Smooth muscle cell (in vitro differentiated cells): ENCODE data around the gene NRXN3. TPM values are rescaled to one million over a fixed set of nuclear protein-coding genes. Genes with fewer than 3 reads are reported as not detected.

ENCODE experiments used
- DNase-seq: peaks from one replicate; lab custom pipeline; 2025; ENCODE audit not compliant: unreplicated experiment; lab: John Stamatoyannopoulos, UW
- H2AFZ ChIP-seq: fragments of 200-600 bp; sonication (generic); 2 replicates; pipeline ENCODE4 v1.6.0; 2016; ENCODE audit warnings: antibody characterized with exemption, low read depth, mild to moderate bottlenecking
- H3F3A ChIP-seq: fragments of 200-600 bp; sonication (generic); 2 replicates; pipeline ENCODE4 v1.6.0; 2017; ENCODE audit warnings: antibody characterized with exemption, low read depth
- H3K27ac ChIP-seq: fragments of 200-600 bp; sonication (generic); 2 replicates; pipeline ENCODE4 v1.5.1; 2016; ENCODE audit warnings: low read depth, mild to moderate bottlenecking
- H3K27me3 ChIP-seq: fragments of 200-600 bp; sonication (generic); 2 replicates; pipeline ENCODE4 v1.6.1; 2016; ENCODE audit warnings: low read depth, mild to moderate bottlenecking
- H3K36me3 ChIP-seq: fragments of 200-600 bp; sonication (generic); 2 replicates; pipeline ENCODE4 v1.5.1; 2016; ENCODE audit warnings: low read depth
- H3K4me1 ChIP-seq: fragments of 200-600 bp; sonication (generic); 2 replicates; pipeline ENCODE4 v1.5.1; 2016; ENCODE audit warnings: low read depth
- H3K4me2 ChIP-seq: fragments of 200-600 bp; sonication (generic); 2 replicates; pipeline ENCODE4 v1.6.0; 2016; ENCODE audit warnings: mild to moderate bottlenecking
- H3K4me3 ChIP-seq: fragments of 200-600 bp; sonication (generic); 2 replicates; pipeline ENCODE4 v1.5.1; 2016; ENCODE audit warnings: mild to moderate bottlenecking
- H3K79me2 ChIP-seq: fragments of 200-600 bp; sonication (generic); 2 replicates; pipeline ENCODE4 v1.6.0; 2016; ENCODE audit warnings: low read depth, mild to moderate bottlenecking
- H3K9ac ChIP-seq: fragments of 200-600 bp; sonication (generic); 2 replicates; pipeline ENCODE4 v1.6.0; 2016; ENCODE audit warnings: low read depth
- H3K9me3 ChIP-seq: fragments of 200-600 bp; sonication (generic); replicated peaks from 2 replicates; pipeline ENCODE4 v1.5.1; 2016; ENCODE audit warnings: low read depth
- H4K20me1 ChIP-seq: fragments of 200-600 bp; sonication (generic); 2 replicates; pipeline ENCODE4 v1.6.0; 2016; ENCODE audit warnings: low read depth
- WGBS: methylation state at CpG from one replicate; pipeline ENCODE4 v1.1.7; 2016; ENCODE audit warnings: low lambda C conversion rate; 5-methylcytosine and 5-hydroxymethylcytosine counted together
- polyA plus RNA-seq: library from polyadenylated mRNA; unstranded; fragments of >200 nt; fragmentation: Nextera tagmentation; extraction: Ambion mirVana; gene quantifications from 2 replicates; pipeline ENCODE4 v1.2.1, GENCODE V29; 2016
- total RNA-seq: library from RNA; depleted of rRNA; stranded (reverse); fragments of >200 nt; gene quantifications from 2 replicates; pipeline ENCODE4 v1.2.3, GENCODE V29; 2014
- TF ChIP-seq, protein P1 (sequence below): fragments of 200-600 bp; sonication (generic); IDR thresholded peaks from 2 replicates; pipeline ENCODE4 v1.5.1; 2017; ENCODE audit warnings: borderline replicate concordance, mild to moderate bottlenecking, antibody characterized with exemption; ENCODE audit not compliant: insufficient read depth, poor library complexity, severe bottlenecking

NRXN3 gene
- total and polyA plus RNA-seq, 2 experiments from 2014 or later, result 1.2 to 7.0 TPM

DNA sequence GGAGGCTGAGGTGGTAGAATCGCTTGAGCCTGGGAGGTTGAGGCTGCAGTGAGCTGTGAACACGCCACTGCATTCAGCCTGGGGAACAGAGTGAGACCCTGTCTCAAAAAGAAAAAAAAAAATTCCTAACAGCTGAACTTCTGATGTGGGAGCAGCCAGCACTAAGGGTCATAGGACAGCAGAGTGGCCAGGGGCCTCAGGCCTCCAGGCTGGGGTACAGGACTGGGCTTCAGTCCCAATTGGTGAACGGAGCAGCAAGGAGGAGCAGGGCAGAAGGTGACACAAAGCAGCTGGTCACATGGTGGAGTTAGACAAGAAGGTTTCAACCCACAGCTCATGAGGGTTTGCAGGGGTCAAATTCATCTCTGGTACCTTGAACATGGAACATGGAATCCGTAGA is 40.8 kb upstream of the NRXN3 start:
- 94% methylated on average over 4 of the region's 4 CpGs for WGBS
- no peak overlapping the region for H3K4me3 ChIP-seq
- no peaks in the 10 kb centered on the region for H3K27me3 ChIP-seq
- no peaks in the 10 kb centered on the region for H3K36me3 ChIP-seq
- no peak overlapping the region for H3K27ac ChIP-seq
- H3K9me3 ChIP-seq, result no peaks in the 10 kb centered on the region
- H3K9ac ChIP-seq, result no peak overlapping the region
- no peaks in the 10 kb centered on the region for H3K79me2 ChIP-seq
- H3K4me2 ChIP-seq, result no peak overlapping the region
- TF ChIP-seq, protein P1, sequence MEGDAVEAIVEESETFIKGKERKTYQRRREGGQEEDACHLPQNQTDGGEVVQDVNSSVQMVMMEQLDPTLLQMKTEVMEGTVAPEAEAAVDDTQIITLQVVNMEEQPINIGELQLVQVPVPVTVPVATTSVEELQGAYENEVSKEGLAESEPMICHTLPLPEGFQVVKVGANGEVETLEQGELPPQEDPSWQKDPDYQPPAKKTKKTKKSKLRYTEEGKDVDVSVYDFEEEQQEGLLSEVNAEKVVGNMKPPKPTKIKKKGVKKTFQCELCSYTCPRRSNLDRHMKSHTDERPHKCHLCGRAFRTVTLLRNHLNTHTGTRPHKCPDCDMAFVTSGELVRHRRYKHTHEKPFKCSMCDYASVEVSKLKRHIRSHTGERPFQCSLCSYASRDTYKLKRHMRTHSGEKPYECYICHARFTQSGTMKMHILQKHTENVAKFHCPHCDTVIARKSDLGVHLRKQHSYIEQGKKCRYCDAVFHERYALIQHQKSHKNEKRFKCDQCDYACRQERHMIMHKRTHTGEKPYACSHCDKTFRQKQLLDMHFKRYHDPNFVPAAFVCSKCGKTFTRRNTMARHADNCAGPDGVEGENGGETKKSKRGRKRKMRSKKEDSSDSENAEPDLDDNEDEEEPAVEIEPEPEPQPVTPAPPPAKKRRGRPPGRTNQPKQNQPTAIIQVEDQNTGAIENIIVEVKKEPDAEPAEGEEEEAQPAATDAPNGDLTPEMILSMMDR, result no peak
- no peaks in the 10 kb centered on the region for H4K20me1 ChIP-seq
- no peak overlapping the region for H2AFZ ChIP-seq
- H3F3A ChIP-seq, result no peaks in the 10 kb centered on the region
- H3K4me1 ChIP-seq, result no peaks in the 10 kb centered on the region
- DNase-seq, result no peak

DNA sequence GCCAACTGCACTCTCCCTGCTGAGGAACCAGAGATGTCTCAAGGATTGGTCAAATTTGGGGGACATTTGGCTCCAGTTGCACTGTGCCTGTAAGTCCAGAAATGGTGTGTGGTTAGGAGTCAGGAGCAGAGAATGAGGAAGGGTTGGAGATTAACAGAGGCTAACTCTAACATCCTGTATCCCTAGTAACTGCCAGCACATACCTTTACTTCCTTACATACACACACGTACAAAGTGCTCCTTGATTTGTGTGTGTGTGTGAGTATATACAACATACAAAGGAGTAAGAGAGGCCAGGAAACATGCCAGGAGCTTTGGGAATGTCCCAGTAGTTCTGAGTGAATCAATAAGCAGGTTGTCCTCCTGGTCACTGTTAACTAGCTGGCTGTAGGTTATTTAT is 39.8 kb upstream of the NRXN3 start:
- H3K79me2 ChIP-seq, result no peaks in the 10 kb centered on the region
- no peaks in the 10 kb centered on the region for H3F3A ChIP-seq
- H3K9ac ChIP-seq, result no peak overlapping the region
- H3K4me1 ChIP-seq, result no peaks in the 10 kb centered on the region
- H3K4me2 ChIP-seq, result no peak overlapping the region
- H2AFZ ChIP-seq, result no peak overlapping the region
- H4K20me1 ChIP-seq, result no peaks in the 10 kb centered on the region
- no peak overlapping the region for H3K4me3 ChIP-seq
- no peak for DNase-seq
- no peak overlapping the region for H3K27ac ChIP-seq
- no peaks in the 10 kb centered on the region for H3K9me3 ChIP-seq
- TF ChIP-seq, protein P1, result no peak
- no peaks in the 10 kb centered on the region for H3K36me3 ChIP-seq
- WGBS, result 76% methylated on average over 1 of the region's 1 CpG
- no peaks in the 10 kb centered on the region for H3K27me3 ChIP-seq

DNA sequence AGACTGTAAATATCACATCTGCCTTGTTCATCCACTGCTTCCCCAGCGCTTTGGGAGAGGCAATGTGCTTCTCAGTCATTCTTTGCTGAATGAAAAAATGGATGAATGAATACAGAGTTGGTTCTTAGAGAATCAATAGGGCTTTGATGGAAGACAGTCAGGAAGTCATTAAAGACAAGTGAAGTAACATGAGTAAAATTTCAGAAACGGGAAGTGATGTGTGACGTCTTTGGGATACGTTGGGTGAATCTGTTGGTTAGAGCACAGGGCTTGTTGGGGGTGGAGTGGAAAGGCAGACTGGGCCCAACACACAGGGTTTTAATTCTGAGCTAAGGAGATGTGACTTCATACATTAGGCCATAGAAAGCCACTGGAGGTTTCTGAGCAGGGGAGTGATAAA is 39.0 kb upstream of the NRXN3 start:
- H3K27me3 ChIP-seq, result no peaks in the 10 kb centered on the region
- no peaks in the 10 kb centered on the region for H3K9me3 ChIP-seq
- TF ChIP-seq, protein P1, result no peak
- H3K27ac ChIP-seq, result no peak overlapping the region
- no peak overlapping the region for H3K9ac ChIP-seq
- H4K20me1 ChIP-seq, result no peaks in the 10 kb centered on the region
- no peaks in the 10 kb centered on the region for H3K79me2 ChIP-seq
- H3K4me1 ChIP-seq, result no peaks in the 10 kb centered on the region
- H3F3A ChIP-seq, result no peaks in the 10 kb centered on the region
- no peak for DNase-seq
- H3K4me2 ChIP-seq, result no peak overlapping the region
- no peak overlapping the region for H3K4me3 ChIP-seq
- no peaks in the 10 kb centered on the region for H3K36me3 ChIP-seq
- no peak overlapping the region for H2AFZ ChIP-seq
- WGBS, result 83% methylated on average over 4 of the region's 4 CpGs

DNA sequence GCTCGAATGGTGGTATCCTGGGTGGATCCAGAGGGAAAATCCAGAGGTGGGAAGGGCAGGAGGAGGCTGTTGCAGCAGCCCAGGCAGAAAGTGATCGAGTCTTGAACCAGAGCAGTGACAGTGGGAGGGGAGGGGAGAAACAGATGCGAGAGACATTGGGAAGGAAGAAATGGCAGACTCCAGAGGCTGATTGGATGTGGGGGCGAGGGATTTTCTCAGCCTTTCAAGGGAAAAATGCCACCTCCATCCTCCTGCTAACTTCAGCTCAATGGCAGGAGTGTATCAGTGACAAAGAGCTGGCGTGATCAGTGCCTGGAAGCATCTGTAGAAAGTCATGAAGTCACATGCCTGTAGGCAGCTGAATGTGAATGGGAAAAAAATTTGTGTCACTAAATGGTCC is 38.6 kb upstream of the NRXN3 start:
- Histone ChIP-seq H2AFZ (no peak overlapping the region), H3K27ac (no peak overlapping the region), H3K27me3 (no peaks in the 10 kb centered on the region), H3K9me3 (no peaks in the 10 kb centered on the region), H4K20me1 (no peaks in the 10 kb centered on the region), H3K79me2 (no peaks in the 10 kb centered on the region), H3K4me3 (no peak overlapping the region), H3K36me3 (no peaks in the 10 kb centered on the region), H3F3A (no peaks in the 10 kb centered on the region), H3K9ac (no peak overlapping the region), H3K4me2 (no peak overlapping the region), H3K4me1 (no peaks in the 10 kb centered on the region)
- no peak for DNase-seq
- TF ChIP-seq, protein P1, result no peak
- 84% methylated on average over 5 of the region's 5 CpGs for whole genome bisulfite sequencing
